NCI-H187 (cell line): ENCODE data around the gene TRAF2.
A peak's percentile ranks its signal among the peaks of the same experiment; 100 is the strongest.
"Not testable (repeated sequence)": the region's sequence is repeated elsewhere in the genome, so short reads cannot be mapped to it uniquely, and the experiment has no call there.

Experiments
- DNase-seq, 2 experiments: peaks; one replicate each; lab custom pipeline; 2025; lab: John Stamatoyannopoulos, UW

Gene TRAF2, protein sequence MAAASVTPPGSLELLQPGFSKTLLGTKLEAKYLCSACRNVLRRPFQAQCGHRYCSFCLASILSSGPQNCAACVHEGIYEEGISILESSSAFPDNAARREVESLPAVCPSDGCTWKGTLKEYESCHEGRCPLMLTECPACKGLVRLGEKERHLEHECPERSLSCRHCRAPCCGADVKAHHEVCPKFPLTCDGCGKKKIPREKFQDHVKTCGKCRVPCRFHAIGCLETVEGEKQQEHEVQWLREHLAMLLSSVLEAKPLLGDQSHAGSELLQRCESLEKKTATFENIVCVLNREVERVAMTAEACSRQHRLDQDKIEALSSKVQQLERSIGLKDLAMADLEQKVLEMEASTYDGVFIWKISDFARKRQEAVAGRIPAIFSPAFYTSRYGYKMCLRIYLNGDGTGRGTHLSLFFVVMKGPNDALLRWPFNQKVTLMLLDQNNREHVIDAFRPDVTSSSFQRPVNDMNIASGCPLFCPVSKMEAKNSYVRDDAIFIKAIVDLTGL

GRCh38 chr9:136885950-136886578 is at the start of gene TRAF2:
Gene TRAF2, plus strand, starts transcription at chr9:136886516. Its CDS starts 12,225 bp downstream, at chr9:136898741.
- peak; percentile 76 to 78 for DNase-seq

DNA sequence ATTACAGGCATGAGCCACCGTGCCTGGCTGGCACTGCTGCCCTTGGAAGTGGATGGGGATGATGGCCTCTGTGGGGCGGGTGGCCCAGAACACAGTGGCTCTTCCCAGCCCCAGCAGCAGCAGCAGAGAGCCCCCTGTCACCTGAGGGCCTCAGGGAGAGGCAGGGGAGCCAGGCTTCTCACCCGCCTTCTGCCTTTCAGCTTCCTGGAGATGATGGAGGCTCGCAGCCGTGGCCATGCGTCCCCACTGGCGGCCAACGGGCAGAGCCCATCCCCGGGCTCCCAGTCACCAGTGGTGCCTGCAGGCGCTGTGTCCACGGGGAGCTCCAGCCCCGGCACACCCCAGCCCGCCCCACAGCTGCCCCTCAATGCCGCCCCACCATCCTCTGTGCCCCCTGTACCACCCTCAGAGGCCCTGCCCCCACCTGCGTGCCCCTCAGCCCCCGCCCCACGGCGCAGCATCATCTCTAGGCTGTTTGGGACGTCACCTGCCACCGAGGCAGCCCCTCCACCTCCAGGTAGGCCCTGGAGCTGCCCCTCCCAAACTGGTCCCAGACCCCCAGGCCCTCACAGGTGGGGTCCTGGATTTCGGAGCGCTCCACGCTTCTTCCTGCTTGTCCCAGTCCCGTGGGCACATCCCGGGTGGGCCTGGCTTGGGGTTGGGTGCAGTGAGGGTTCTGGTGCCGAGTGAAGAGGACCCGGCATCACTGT is 49.0 kb upstream of the TRAF2 start:
- no peak for DNase-seq

DNA sequence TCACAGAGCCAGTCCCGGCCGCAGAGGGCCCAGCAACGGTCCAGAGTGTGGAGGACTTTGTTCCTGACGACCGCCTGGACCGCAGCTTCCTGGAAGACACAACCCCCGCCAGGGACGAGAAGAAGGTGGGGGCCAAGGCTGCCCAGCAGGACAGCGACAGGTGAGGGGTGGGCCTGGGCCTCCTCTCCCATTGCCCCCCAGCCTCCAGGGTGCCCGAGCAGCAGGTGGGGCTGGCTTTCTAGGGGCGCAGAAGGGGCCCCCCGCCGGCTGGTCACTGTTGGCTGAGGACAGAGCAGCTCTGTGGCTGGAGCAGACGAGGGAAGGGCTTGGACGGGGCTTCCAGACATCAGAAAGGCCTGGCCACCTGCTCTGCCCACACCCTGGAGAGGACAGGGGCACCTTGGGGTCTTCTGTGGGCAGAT is 48.4 kb upstream of the TRAF2 start:
- DNase-seq, result not testable (repeated sequence)

- no peak for DNase-seq
Observed at GRCh38 chr9:136838314-136839228, 47.7 kb upstream of the TRAF2 start.

GRCh38 chr9:136839229-136840139 is 46.8 kb upstream of the TRAF2 start:
- no peak for DNase-seq

DNA sequence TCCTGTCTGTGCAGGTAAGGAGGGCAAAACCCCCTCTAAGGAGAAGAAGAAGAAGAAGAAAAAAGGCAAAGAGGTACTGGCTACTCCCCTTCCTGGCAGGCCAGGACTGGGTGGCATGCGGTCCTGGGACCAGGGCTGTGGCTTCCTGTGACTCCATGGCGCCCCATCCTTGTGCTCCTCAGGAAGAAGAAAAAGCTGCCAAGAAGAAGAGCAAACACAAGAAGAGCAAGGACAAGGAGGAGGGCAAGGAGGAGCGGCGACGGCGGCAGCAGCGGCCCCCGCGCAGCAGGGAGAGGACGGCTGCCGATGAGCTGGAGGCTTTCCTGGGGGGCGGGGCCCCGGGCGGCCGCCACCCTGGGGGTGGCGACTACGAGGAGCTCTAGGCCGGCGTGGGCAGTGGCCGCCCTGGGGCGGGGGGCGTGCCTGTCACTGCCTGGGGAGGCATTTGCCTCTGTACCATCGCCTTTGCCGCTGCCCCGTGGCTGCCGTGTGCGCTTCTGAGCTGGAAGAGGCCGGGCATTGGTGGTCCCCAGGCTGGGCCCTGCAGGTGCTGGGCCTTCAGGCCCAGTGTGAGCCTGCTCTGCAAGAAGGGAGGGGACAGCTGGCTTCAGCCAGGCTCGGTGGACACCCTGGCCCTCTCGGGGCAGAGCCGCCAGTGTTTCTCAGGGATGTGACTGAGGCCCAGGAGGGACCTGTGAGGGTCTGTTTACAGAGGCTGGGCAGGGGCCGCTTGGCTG is 46.0 kb upstream of the TRAF2 start:
- DNase-seq, result peak in 1 of 2 experiments; percentile 8

GRCh38 chr9:136840877-136841645 is 45.3 kb upstream of the TRAF2 start:
- peak; percentile 10 to 49 for DNase-seq

- not testable (repeated sequence) for DNase-seq
Observed at GRCh38 chr9:136841646-136842379, 44.5 kb upstream of the TRAF2 start.

GRCh38 chr9:136842380-136842948 is 43.9 kb upstream of the TRAF2 start, which contains the start of gene AJM1:
Gene AJM1, plus strand, starts transcription at chr9:136842478. Its CDS starts 1,937 bp downstream, at chr9:136844415.
- peak in 1 of 2 experiments; percentile 26 for DNase-seq

DNA sequence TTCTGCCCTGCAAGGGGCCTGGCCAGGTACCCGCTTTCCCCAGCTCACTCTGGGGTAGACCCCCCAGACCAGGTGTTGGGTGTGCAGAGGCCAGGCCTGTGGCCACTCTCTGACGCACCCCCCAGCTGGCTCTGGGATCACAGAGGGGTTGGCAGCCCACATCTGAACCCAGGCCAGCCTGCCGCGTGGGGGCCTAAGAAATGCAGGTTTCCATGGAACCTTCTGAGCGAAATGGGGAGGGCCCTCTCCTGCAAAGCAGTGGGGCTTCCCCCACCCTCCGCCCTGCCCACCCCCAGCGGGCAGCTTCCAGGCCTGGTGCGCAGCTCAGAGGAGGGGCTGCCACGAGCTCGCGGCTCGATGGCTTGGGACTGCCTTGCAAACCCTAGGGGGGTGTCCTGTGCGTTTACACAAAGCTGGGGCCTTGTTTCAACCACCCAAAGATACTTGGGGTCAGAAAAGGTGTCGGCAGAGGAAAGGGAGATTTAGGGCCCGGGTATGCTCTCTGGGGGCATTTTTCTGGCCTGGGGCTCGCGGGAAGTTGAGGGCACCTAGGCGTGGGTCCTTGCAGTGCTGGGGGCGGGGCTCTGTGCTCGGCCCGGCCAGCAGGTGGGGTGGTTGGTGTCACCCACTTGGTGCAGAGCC is 43.0 kb upstream of the TRAF2 start:
- DNase-seq, result not testable (repeated sequence)

- DNase-seq, result not testable (repeated sequence)
Observed at GRCh38 chr9:136843801-136844740, 42.2 kb upstream of the TRAF2 start.

- no peak for DNase-seq
Observed at GRCh38 chr9:136844761-136845464, 41.4 kb upstream of the TRAF2 start.

DNA sequence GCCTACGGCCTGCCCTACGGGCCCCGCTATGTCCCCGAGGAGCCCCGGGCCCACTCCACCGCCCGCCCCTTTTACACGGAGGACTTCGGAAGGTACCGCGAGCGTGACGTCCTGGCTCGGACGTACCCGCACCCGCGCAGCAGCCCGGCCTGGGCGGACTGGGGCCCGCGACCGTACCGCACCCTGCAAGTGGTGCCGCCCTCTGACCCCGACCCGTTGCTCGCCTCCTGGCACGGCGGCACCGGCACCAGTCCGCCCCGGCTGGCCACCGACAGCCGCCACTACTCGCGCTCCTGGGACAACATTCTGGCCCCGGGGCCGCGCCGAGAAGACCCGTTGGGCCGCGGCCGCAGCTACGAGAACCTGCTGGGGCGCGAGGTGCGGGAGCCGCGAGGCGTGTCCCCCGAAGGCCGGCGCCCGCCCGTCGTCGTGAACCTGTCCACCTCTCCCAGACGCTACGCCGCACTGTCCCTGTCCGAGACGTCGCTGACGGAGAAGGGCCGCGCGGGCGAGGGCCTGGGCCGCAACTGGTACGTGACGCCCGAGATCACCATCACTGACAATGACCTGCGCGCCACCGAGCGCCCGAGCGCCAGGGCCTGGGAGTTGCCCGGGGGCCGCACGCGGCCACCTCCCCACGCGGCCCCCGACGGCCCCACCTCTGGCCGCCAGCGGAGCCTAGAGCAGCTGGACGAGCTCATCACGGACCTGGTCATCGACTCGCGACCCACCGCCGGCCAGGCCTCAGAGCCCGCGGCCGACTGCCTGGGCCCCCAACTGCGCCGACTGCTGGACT is 40.7 kb upstream of the TRAF2 start:
- DNase-seq, result no peak

GRCh38 chr9:136846376-136847087 is 39.8 kb upstream of the TRAF2 start:
- DNase-seq, result no peak
